ENCODE results near the gene ARMCX5.

Gene ARMCX5

DNA sequence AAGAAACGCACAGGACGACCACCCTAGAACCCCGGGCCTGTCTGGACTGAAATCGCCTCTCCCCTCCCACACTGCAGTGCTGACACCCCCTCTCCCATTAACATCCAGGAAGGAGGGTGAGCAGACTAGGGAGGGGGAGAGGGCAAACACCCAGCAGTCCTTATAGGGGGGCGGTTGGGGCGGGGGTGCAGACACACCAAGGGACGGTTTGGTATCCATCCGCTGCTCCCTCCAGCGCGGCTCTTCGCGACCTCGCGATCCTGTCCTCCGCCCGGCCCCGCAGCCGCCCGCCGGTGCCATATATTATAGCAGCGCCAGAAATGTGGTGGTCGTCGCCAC is 51.6 kb downstream of the ARMCX5 start:
- Histone ChIP-seq H3K27ac (ENCODE audit: low read depth, low read length) (peak overlapping the region; percentile 92), H3K9ac (ENCODE audit: low read length) (no peak overlapping the region), H3K27me3 (ENCODE audit: control insufficient read depth, insufficient read depth, low read length) (no peaks in the 10 kb centered on the region), H3K36me3 (ENCODE audit: control insufficient read depth, insufficient read depth, low read length) (no peaks in the 10 kb centered on the region), H3K4me1 (ENCODE audit: control insufficient read depth, insufficient read depth, low read length) (no peaks in the 10 kb centered on the region), H3K4me3 (ENCODE audit: low read length) (peak overlapping the region; percentile 56)

DNA sequence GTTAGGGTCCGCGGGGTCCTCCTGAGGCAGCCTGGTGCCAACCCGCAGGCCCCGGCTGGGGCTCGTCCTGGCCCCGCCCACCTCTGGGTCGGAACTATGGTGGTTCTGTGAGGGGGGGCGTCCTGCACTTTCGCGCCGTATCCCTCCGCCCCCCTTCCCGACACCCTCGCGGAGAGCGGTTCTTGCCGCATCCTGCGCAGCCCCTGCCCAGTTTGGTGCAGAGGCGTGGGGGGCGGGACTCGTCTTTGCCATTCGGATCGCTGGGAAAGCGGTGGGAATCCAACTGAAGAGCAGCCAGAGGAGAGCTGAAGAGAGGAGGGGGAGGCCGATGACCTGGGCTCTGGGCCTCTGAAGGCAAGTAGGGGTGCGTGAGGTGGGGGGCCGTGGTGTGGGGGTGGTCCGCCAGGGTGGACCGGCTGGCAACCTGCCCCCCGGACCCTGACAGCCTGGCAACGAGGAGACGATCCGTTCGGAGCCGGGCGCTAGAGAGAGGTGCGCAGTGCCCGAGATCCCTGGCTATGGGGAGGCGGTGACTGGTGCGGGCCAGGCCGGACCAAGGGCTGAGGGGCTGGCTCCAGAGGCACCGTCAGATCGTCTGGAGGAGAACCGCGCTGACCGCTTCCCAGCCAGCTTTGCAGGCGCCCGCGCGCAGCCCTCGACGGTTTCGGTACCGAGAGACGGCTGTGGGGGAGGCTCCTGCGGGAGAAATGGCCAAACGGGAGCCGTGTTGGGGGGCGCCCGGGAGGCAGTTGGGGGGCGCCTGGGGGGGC is 52.1 kb downstream of the ARMCX5 start, which contains the start of gene GPRASP1:
Gene GPRASP1, plus strand, starts transcription at position 242 of the 770 bp plus-strand sequence. CDS start 2,431 bp downstream, outside the sequence.
- H3K27ac ChIP-seq (ENCODE audit: low read depth, low read length) = peak within 1 kb of the TSS; percentile 92
- H3K27me3 ChIP-seq (ENCODE audit: control insufficient read depth, insufficient read depth, low read length) = no peaks in the 10 kb centered on the region
- no peaks in the 10 kb centered on the region for H3K4me1 ChIP-seq (ENCODE audit: control insufficient read depth, insufficient read depth, low read length)
- H3K36me3 ChIP-seq (ENCODE audit: control insufficient read depth, insufficient read depth, low read length) = no peaks in the 10 kb centered on the region
- peak within 1 kb of the TSS; percentile 56 for H3K4me3 ChIP-seq (ENCODE audit: low read length)
- peak within 1 kb of the TSS; percentile 82 for H3K9ac ChIP-seq (ENCODE audit: low read length)

DNA sequence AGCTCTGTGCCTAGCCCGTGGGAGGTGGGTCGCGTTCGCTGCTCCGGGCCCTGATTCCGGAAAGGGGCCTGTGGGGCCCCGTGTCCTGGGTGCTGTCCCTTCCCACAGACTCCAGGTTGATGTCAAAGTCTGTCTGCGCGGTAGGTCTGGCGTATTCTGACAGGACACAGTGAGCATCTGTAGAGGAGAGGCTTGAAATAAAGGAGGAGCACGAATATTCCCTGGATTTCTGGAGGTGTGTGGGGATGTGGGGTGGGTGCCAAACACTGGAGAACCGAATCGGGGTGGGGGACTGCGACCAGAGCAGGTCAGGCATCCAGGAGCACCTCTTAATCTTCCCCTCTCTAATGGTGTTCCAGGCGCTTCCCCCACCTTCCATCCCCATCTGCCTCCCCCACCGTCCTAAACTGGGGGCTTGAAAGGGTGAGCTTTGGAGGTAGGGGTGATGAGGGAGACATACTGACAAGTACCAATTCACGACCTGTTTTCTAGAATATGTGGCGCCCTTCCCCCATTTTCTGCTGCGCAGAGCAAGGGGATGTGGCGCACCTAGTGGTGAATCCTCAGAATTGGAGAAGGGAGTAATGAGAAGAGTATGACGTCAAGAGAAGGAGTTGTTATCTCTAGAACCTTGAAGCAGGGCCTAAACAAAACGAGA is 52.8 kb downstream of the ARMCX5 start:
- no peaks in the 10 kb centered on the region for H3K27me3 ChIP-seq (ENCODE audit: control insufficient read depth, insufficient read depth, low read length)
- H3K27ac ChIP-seq (ENCODE audit: low read depth, low read length) = peak overlapping the region; percentile 92
- H3K9ac ChIP-seq (ENCODE audit: low read length) = peak overlapping the region; percentile 82
- peak overlapping the region; percentile 56 for H3K4me3 ChIP-seq (ENCODE audit: low read length)
- H3K36me3 ChIP-seq (ENCODE audit: control insufficient read depth, insufficient read depth, low read length) = no peaks in the 10 kb centered on the region
- no peaks in the 10 kb centered on the region for H3K4me1 ChIP-seq (ENCODE audit: control insufficient read depth, insufficient read depth, low read length)

Data from rectal smooth muscle tissue (tissue), 1 donor.